ENCODE results near the gene GGTLC2.
"Not testable (repeated sequence)": the region's sequence is repeated elsewhere in the genome, so short reads cannot be mapped to it uniquely, and the experiment has no call there.

The GGTLC2 gene

GRCh38 chr22:22618448-22618847 is 26.0 kb upstream of the GGTLC2 start:
- TF ChIP-seq CTCF (IDR thresholded peaks at IDR 0.05; ENCODE audit: borderline replicate concordance, control extremely low read depth, extremely low read depth, insufficient read depth, missing control alignments): no peak
- in situ Hi-C loops (cut with MboI; ENCODE audit: low sequenced_read_pairs, unreplicated experiment): no loop called here
- DNase-seq (ENCODE audit: low spot score): no peak

DNA sequence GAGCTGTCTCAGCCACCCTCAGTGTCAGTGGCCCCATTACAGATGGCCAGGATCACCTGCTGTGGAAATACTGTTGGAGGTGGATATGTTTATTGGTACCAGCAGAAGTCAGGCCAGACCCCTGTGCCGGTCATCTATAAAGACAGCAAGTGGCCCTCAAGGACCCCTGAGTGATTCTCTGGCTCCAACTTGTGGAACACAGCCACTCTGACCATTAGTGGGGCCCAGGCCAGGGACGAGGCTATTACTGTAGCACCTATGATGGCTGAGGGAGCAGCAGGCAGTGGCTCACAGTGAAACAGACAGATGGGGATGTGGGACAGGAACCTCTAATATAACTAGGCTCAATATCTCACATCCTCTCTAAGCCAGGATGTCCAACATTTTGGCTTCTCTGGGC is 25.5 kb upstream of the GGTLC2 start:
- in situ Hi-C loops (cut with MboI; ENCODE audit: low sequenced_read_pairs, unreplicated experiment): no loop called here
- TF ChIP-seq CTCF (IDR thresholded peaks at IDR 0.05; ENCODE audit: borderline replicate concordance, control extremely low read depth, extremely low read depth, insufficient read depth, missing control alignments): no peak
- DNase-seq (ENCODE audit: low spot score): no peak

GRCh38 chr22:22619765-22620414 is 24.5 kb upstream of the GGTLC2 start:
- DNase-seq (ENCODE audit: low spot score): no peak
- no peak for TF ChIP-seq CTCF (IDR thresholded peaks at IDR 0.05; ENCODE audit: borderline replicate concordance, control extremely low read depth, extremely low read depth, insufficient read depth, missing control alignments)
- in situ Hi-C loops (cut with MboI; ENCODE audit: low sequenced_read_pairs, unreplicated experiment): no loop called here

DNA sequence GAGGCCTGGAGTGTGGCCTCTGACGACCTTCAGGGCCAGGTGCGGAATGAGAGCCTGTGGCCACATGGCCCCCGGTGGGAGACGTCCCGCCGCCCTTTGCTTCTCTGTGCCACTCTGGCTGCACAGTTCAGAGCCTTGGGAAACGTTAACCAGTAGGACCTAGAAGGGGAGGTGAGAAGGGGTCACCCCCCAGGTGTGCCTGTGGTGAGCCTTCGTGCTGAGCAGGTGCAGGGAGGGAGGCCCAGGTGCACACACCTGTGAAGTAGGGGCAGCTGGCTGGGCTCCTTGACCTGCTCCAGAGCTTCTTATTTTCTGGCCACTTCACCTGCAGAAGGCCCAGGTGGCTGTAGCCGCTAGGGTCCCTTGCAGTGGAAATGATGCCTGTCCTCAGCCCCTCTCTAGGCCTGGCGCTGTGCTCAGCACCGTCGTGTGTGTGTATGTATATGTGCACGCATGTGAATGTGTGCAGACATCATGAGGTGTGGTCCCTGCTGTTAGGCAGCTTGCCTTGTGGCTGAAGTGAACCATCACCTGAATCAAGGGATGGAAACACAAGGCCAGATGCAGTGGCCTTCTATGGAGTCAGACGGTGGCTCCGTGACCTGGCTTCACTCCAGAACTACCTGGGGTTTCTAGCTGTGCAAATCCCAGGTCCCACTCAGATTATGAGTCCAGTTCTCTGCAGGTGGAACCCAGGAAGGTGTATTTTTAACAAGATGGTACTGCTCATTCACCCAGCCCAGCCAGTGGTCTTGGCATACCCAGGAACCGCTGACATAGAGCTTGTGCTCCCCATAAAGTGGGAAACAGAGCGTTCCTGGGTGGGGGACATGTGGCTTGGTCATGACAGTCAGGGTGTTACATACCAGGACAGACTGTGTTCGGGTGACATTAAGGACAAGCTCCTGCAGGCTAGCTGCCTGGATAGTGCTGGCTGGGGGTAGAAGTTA is 15.6 kb upstream of the GGTLC2 start:
- in situ Hi-C loops (cut with MboI; ENCODE audit: low sequenced_read_pairs, unreplicated experiment); DNase-seq (ENCODE audit: low spot score): not testable (repeated sequence)

GRCh38 chr22:22631223-22631652 is 13.2 kb upstream of the GGTLC2 start:
- DNase-seq (ENCODE audit: low spot score); in situ Hi-C loops (cut with MboI; ENCODE audit: low sequenced_read_pairs, unreplicated experiment): not testable (repeated sequence)

DNA sequence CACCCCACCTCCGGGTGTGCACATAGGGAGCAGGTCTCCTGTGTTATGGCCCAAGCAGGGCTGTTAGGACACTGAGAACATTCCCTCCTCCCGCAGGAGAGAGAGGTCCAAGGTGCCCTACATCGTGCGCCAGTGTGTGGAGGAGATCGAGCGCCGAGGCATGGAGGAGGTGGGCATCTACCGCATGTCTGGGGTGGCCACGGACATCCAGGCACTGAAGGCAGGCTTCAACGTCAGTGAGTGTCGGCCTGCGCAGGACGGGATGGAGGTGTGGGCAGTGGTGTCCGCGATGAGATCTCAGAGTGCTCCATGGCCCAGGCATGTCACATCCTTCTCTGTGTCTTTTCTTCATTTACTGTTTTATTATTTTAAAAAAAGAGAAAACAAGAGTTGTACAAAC is 12.2 kb upstream of the GGTLC2 start:
- in situ Hi-C loops (cut with MboI; ENCODE audit: low sequenced_read_pairs, unreplicated experiment); DNase-seq (ENCODE audit: low spot score): not testable (repeated sequence)

DNA sequence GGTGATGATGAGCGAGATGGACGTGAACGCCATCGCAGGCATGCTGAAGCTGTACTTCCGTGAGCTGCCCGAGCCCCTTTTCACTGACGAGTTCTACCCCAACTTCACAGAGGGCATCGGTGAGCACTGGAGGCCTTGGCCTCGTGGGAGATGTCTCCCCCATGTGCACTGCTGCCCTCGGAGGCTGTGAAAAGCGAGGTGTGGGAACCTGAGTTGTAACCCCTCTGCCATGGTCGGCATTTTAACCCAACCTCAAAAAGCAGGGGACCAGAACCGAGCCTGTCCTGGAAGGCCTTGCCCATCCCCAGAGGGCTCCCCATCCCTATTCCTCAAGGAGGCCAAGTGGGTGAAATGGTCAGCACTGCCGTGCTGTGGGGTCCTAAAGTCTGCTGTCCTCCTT is 10.9 kb upstream of the GGTLC2 start:
- DNase-seq (ENCODE audit: low spot score); in situ Hi-C loops (cut with MboI; ENCODE audit: low sequenced_read_pairs, unreplicated experiment): not testable (repeated sequence)

- in situ Hi-C loops (cut with MboI; ENCODE audit: low sequenced_read_pairs, unreplicated experiment); DNase-seq (ENCODE audit: low spot score): not testable (repeated sequence)
Measured at GRCh38 chr22:22636260-22636659, 8.2 kb upstream of the GGTLC2 start.

GRCh38 chr22:22638313-22638712 is 6.1 kb upstream of the GGTLC2 start:
- DNase-seq (ENCODE audit: low spot score); in situ Hi-C loops (cut with MboI; ENCODE audit: low sequenced_read_pairs, unreplicated experiment): not testable (repeated sequence)

DNA sequence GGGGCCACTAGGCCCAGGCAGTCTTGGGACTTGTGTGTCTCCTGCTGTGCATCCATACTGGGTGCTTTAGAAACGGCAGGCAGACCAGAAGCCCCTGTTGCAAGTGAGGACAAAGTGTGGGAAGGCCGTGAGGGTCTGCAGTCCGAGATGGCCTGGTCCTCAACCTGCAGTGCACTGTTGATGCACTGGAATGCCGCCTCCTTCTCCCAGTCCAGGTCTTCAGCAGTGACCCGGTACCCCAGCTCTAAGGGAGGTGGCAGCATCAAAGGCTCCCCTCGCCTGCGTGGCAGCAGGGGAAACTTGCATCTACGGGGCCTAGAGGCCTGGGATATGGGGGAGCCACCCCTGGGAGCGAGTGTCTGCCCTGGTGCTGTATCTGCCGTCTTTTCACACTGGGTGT is 2.2 kb upstream of the GGTLC2 start:
- DNase-seq (ENCODE audit: low spot score); in situ Hi-C loops (cut with MboI; ENCODE audit: low sequenced_read_pairs, unreplicated experiment): not testable (repeated sequence)

DNA sequence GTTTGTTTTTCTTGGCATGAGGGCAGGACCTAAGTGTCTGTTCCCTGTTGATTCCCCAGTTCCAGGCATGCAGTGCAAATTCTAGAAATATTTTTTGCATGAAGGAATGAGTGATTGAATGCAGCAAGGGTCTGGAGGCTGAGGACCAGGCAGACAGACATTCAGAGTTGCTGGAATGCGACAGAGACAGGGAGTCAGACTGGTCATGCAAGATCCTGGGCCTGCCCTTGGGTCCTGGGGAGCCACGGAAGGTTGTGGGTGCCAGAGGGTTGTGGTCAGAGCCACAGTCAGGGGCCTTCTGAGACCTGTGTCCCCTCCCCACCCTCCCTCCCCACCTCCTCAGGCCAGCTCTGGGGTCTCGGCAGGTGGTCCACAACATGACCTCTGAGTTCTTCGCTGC is 1.6 kb downstream of the GGTLC2 start:
- in situ Hi-C loops (cut with MboI; ENCODE audit: low sequenced_read_pairs, unreplicated experiment); DNase-seq (ENCODE audit: low spot score): not testable (repeated sequence)

DNA sequence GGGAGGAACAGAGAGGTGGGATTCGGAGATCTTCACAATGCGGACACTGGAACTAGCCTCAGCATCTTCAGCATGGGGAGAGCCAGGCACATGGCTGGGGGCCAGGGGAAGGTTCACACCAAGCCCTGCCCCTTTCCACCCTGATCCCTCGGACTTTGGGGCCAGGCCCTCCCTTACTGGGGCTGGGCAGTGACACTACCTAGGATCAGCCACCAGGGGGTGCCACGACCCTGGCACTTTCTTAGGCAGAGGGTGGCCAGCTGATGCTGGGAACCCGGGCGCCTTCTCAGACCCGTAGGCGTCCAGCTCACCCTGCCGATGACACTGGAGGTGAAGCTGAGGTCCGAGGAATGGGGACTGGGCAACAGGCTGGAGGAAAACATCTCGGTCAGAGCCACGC is 3.5 kb downstream of the GGTLC2 start:
- in situ Hi-C loops (cut with MboI; ENCODE audit: low sequenced_read_pairs, unreplicated experiment); DNase-seq (ENCODE audit: low spot score): not testable (repeated sequence)

GRCh38 chr22:22648863-22649536 is 4.6 kb downstream of the GGTLC2 start:
- DNase-seq (ENCODE audit: low spot score); in situ Hi-C loops (cut with MboI; ENCODE audit: low sequenced_read_pairs, unreplicated experiment): not testable (repeated sequence)

DNA sequence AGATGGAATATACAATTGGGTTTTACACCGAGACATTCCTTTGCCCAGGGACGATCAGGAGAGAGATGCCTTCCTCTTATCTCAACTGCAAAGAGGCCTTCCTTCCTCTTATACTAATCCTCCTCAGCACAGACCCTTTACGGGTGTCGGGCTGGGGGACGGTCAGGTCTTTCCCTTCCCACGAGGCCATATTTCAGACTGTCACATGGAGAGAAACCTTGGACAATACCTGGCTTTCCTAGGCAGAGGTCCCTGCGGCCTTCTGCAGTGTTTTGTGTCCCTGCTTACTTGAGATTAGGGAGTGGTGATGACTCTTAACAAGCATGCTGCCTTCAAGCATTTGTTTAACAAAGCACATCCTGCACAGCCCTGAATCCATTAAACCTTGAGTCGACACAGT is 5.3 kb downstream of the GGTLC2 start:
- in situ Hi-C loops (cut with MboI; ENCODE audit: low sequenced_read_pairs, unreplicated experiment); DNase-seq (ENCODE audit: low spot score): not testable (repeated sequence)

Data from GM13976 (cell line).